C4-2B (cell line): ENCODE data around the gene KLRC1.

Source experiments
- H3K27ac ChIP-seq: fragments of 450-650 bp; 2 replicates; pipeline ENCODE4 v1.5.1; 2017
- CTCF ChIP-seq: fragments of 450-650 bp; conservative IDR thresholded peaks from 2 replicates; pipeline ENCODE4 v1.5.1; 2017; ENCODE audit warnings: mild to moderate bottlenecking
- ZFX ChIP-seq: fragments of 450-650 bp; IDR thresholded peaks from 2 replicates; pipeline ENCODE4 v1.6.1; 2017

KLRC1 gene

GRCh38 chr12:10398168-10398567 is 55.0 kb downstream of the KLRC1 start:
- TF ChIP-seq ZFX (no peak), CTCF (no peak)
- H3K27ac ChIP-seq: no peak overlapping the region

DNA sequence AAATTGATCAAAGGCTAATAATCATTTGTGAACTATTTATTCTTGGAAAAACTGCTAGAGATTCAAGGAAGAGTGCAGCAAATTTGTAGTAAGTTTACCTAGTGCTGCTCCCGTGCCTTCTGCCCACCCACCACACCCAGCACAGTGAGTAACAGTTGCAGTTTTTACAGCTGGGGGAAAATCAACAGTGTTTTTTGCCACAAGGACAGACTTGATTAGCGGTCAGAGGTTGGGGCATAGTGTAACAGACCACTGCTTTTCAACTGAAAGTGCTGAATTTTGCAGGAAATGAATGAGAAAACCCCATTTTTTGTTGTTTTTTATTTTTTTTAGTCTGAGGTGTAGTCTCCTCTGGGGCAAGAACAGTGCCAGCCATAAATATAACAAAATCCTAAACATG is 55.9 kb downstream of the KLRC1 start:
- no peak for TF ChIP-seq ZFX
- no peak for TF ChIP-seq CTCF
- no peak overlapping the region for H3K27ac ChIP-seq

DNA sequence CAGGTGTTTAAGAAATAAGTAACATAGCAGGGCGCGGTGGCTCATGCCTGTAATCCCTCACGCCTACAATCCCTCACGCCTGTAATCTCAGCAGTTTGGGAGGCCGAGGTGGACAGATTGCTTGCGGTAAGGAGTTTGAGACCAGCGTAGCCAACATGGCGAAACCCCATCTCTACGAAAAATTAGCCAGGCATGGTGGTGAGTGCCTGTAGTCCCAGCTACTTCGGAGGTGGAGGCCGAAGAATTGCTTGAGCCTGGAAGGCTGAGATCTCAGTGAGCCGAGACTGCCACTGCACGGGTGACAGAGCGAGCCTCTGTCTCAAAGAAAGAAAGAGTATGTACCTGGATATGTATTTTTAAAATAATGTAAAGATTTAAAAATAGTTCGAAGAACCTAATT is 57.0 kb downstream of the KLRC1 start:
- peak overlapping the region; percentile 64 for H3K27ac ChIP-seq
